ENCODE measurements around the gene TSPAN18. TPM values are rescaled to one million over a fixed set of nuclear protein-coding genes. Genes with fewer than 3 reads are reported as not detected.

TSPAN18 gene
- total RNA-seq, 1 donor from 2014 or later = 31.7 TPM

DNA sequence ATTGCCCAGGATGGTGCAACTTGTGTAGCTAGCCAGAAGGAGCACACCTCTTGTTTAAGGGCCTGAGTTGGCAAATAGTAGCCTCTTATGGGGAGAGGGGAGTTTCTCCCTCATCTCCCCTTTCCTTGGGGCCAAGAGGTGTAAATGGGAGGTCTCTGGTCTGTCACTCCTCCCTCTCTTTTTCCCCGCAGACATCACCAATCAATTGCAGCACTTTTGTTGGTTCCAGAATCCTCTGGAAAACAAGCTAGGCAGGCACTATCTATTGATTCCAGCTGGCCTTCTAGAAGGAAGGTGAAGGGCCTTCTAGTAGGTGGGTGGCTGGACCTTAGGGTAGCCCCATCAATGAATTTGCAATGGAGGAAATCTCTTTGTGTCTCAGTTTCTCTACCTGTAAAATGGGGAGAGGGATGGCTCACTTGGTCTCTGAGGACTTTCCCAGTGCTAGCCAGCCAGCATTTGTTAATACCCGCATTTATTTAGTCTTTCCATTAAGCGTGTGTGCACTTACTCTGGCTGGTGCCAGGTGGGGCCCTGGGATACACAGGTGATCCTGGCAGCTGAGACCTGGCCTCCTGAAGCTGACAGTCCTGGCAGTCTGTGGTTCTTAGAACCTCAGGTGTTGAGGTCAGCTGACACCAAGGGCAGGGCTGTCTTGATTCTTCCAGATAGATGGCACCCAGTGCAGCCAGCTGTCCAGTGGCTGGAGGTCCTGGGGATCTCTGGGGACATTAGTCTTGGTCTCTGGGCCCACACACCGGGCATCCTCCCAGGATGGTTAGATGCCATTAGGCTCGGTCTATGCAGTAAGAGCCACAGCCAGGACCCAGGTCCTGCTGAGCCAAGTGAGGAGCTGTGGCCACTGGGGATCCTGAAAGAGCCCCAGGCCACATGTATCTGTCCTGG, 51.7 kb downstream of the TSPAN18 start:
- Mint-ChIP-seq H3K4me3 (ENCODE audit: unreplicated experiment) (no peak overlapping the region), H3K4me1 (ENCODE audit: low read depth, unreplicated experiment) (peaks cover 10% of the 10 kb centered on the region), H3K27me3 (ENCODE audit: low read depth, unreplicated experiment) (peaks cover 28% of the 10 kb centered on the region), H3K36me3 (ENCODE audit: low read depth, unreplicated experiment) (peaks cover 14% of the 10 kb centered on the region), H3K27ac (ENCODE audit: unreplicated experiment) (no peak overlapping the region), H3K9me3 (ENCODE audit: unreplicated experiment) (no peaks in the 10 kb centered on the region)
- FAIRE-seq (no peak), DNase-seq (ENCODE audit: low read depth) (no peak)
- H4K20me1 ChIP-seq (ENCODE audit: insufficient read depth, low read length) = peaks cover 4% of the 10 kb centered on the region
- TF ChIP-seq CTCF (IDR thresholded peaks at IDR 0.05; ENCODE audit: insufficient read depth, low read depth, low read length) (no peak), EZH2 (IDR thresholded peaks at IDR 0.05; ENCODE audit: insufficient read depth, low read length) (no peak)
- no peaks in the 10 kb centered on the region for H3K36me3 ChIP-seq (ENCODE audit: insufficient read depth, low read length)
- H3K79me2 ChIP-seq (ENCODE audit: insufficient read depth, low read length) = no peaks in the 10 kb centered on the region
- no peak overlapping the region for H3K9ac ChIP-seq (ENCODE audit: low read length)
- no peak overlapping the region for H3K4me2 ChIP-seq (ENCODE audit: low read length)
- peaks cover 23% of the 10 kb centered on the region for H3K27me3 ChIP-seq (ENCODE audit: insufficient read depth, low read length)
- no peak overlapping the region for H2AFZ ChIP-seq (ENCODE audit: low read depth, low read length)
- H3K4me3 ChIP-seq (ENCODE audit: insufficient read depth, low read depth, low read length) = no peak overlapping the region
- no peak overlapping the region for H3K27ac ChIP-seq (ENCODE audit: low read depth, low read length)
- no peaks in the 10 kb centered on the region for H3K9me3 ChIP-seq (ENCODE audit: insufficient read depth, low read depth, low read length)
- H3K4me1 ChIP-seq (ENCODE audit: insufficient read depth, low read length) = no peaks in the 10 kb centered on the region

GRCh38 chr11:44779736-44780520, 53.2 kb downstream of the TSPAN18 start:
- H3K27me3 Mint-ChIP-seq (ENCODE audit: low read depth, unreplicated experiment) = peaks cover 36% of the 10 kb centered on the region
- peaks cover 4% of the 10 kb centered on the region for H4K20me1 ChIP-seq (ENCODE audit: insufficient read depth, low read length)
- peaks cover 30% of the 10 kb centered on the region for H3K27me3 ChIP-seq (ENCODE audit: insufficient read depth, low read length)
- H3K36me3 ChIP-seq (ENCODE audit: insufficient read depth, low read length) = no peaks in the 10 kb centered on the region
- FAIRE-seq (no peak), DNase-seq (ENCODE audit: low read depth) (no peak)
- H3K79me2 ChIP-seq (ENCODE audit: insufficient read depth, low read length) = no peaks in the 10 kb centered on the region
- H3K9me3 Mint-ChIP-seq (ENCODE audit: unreplicated experiment) = no peaks in the 10 kb centered on the region
- H3K9me3 ChIP-seq (ENCODE audit: insufficient read depth, low read depth, low read length) = no peaks in the 10 kb centered on the region
- no peak overlapping the region for H3K4me3 ChIP-seq (ENCODE audit: insufficient read depth, low read depth, low read length)
- no peak overlapping the region for H3K9ac ChIP-seq (ENCODE audit: low read length)
- H3K27ac ChIP-seq (ENCODE audit: low read depth, low read length) = no peak overlapping the region
- no peaks in the 10 kb centered on the region for H3K4me1 ChIP-seq (ENCODE audit: insufficient read depth, low read length)
- peaks cover 14% of the 10 kb centered on the region for H3K36me3 Mint-ChIP-seq (ENCODE audit: low read depth, unreplicated experiment)
- TF ChIP-seq CTCF (IDR thresholded peaks at IDR 0.05; ENCODE audit: insufficient read depth, low read depth, low read length) (no peak), EZH2 (IDR thresholded peaks at IDR 0.05; ENCODE audit: insufficient read depth, low read length) (no peak)
- H3K27ac Mint-ChIP-seq (ENCODE audit: unreplicated experiment) = no peak overlapping the region
- H3K4me2 ChIP-seq (ENCODE audit: low read length) = no peak overlapping the region
- peaks cover 10% of the 10 kb centered on the region for H3K4me1 Mint-ChIP-seq (ENCODE audit: low read depth, unreplicated experiment)
- no peak overlapping the region for H3K4me3 Mint-ChIP-seq (ENCODE audit: unreplicated experiment)
- H2AFZ ChIP-seq (ENCODE audit: low read depth, low read length) = no peak overlapping the region
